Suprapubic skin (tissue), 4 donors: ENCODE measurements around the gene MAGEF1. TPM values are rescaled to one million over a fixed set of nuclear protein-coding genes. Genes with fewer than 3 reads are reported as not detected.

Source experiments
- DNase-seq, 2 donors: peaks; one replicate each; pipeline ENCODE4 v3.0.0-alpha.2; 2019; ENCODE audit warnings: low spot score in 2 of 2
- H3K27ac ChIP-seq: fragments of 200-600 bp; sonication (generic); one replicate; pipeline ENCODE4 v1.5.1; 2019
- H3K27me3 ChIP-seq: fragments of 200-600 bp; sonication (generic); one replicate; pipeline ENCODE4 v1.5.1; 2019
- H3K36me3 ChIP-seq: fragments of 200-600 bp; sonication (generic); one replicate; pipeline ENCODE4 v1.5.1; 2019
- H3K4me1 ChIP-seq: fragments of 200-600 bp; sonication (generic); one replicate; pipeline ENCODE4 v1.5.1; 2019
- H3K4me3 ChIP-seq: fragments of 200-600 bp; sonication (generic); one replicate; pipeline ENCODE4 v1.5.1; 2019; ENCODE audit warnings: mild to moderate bottlenecking
- H3K9me3 ChIP-seq: fragments of 200-600 bp; sonication (generic); one replicate; pipeline ENCODE4 v1.5.1; 2019
- CTCF ChIP-seq, 2 donors: fragments of 200-600 bp in 1 of 2; fragments of 450-650 bp in 1 of 2; sonication (generic) in 1 of 2; IDR thresholded peaks; one replicate each; pipeline ENCODE4 v1.5.1; 2016 to 2019; ENCODE audit warnings: antibody characterized with exemption in 2 of 2, mild to moderate bottlenecking in 1 of 2, moderate library complexity in 1 of 2
- EP300 ChIP-seq: sonication (generic); formaldehyde crosslinking; IDR thresholded peaks from one replicate; pipeline ENCODE4 v1.6.1; 2017; ENCODE audit warnings: antibody characterized with exemption
- POLR2A ChIP-seq, 2 donors: fragments of 450-650 bp; IDR thresholded peaks; one replicate each; pipeline ENCODE4 v1.6.1; 2017; ENCODE audit warnings: antibody characterized with exemption in 2 of 2, mild to moderate bottlenecking in 2 of 2, moderate library complexity in 2 of 2
- POLR2AphosphoS5 ChIP-seq, 3 donors: sonication (generic); formaldehyde crosslinking; IDR thresholded peaks; one replicate each; pipeline ENCODE4 v1.6.1; 2017; ENCODE audit warnings: antibody characterized with exemption in 3 of 3
- WGBS: methylation state at CpG from one replicate; pipeline ENCODE4 v1.1.5; 2018; 5-methylcytosine and 5-hydroxymethylcytosine counted together
- total RNA-seq, 4 donors: library from RNA; depleted of rRNA; stranded (reverse); fragments of >200 nt; gene quantifications; one replicate each; pipeline ENCODE4 v1.1.0, GENCODE V29; 2016

Gene MAGEF1
- total RNA-seq, 4 donors from 2014 or later: 12.8 to 26.5 (median 17.7) TPM

GRCh38 chr3:184662187-184662586, 49.7 kb downstream of the MAGEF1 start:
- Histone ChIP-seq H3K4me3 (no peak overlapping the region), H3K36me3 (no peaks in the 10 kb centered on the region), H3K4me1 (peaks cover 9% of the 10 kb centered on the region), H3K9me3 (no peaks in the 10 kb centered on the region), H3K27me3 (no peaks in the 10 kb centered on the region), H3K27ac (no peak overlapping the region)
- DNase-seq: no peak
- no peak for TF ChIP-seq CTCF (IDR thresholded peaks at IDR 0.05)
- TF ChIP-seq POLR2AphosphoS5 (IDR thresholded peaks at IDR 0.05): no peak
- no peak for TF ChIP-seq POLR2A (IDR thresholded peaks at IDR 0.05)
- no peak for TF ChIP-seq EP300
- 45% methylated on average over 2 of the region's 5 CpGs for WGBS

DNA sequence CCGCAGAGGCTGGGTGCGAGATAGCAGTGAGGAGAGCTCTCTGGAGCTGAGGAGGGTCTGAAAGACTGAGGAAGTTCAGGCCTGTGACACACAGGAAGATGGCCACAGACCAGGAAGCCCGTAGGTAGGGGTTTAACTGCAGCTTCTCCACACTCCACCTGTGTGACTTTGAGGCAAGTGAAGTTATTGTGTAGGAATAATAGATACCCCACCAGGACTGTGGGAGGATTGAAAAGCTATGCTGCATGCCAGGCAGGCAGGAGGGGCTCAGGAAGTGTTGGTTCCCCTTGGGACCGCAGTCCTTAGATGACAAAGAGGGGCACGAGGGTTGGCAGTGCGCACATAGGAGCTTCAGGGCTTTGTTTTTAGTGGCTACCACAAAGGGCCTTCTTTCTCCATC, 50.9 kb downstream of the MAGEF1 start:
- H3K36me3 ChIP-seq: no peaks in the 10 kb centered on the region
- no peaks in the 10 kb centered on the region for H3K9me3 ChIP-seq
- no peaks in the 10 kb centered on the region for H3K27me3 ChIP-seq
- no peak overlapping the region for H3K4me3 ChIP-seq
- WGBS: 86% methylated on average over 5 of the region's 6 CpGs
- H3K27ac ChIP-seq: no peak overlapping the region
- DNase-seq: no peak
- no peak for TF ChIP-seq CTCF (IDR thresholded peaks at IDR 0.05)
- no peak for TF ChIP-seq EP300
- TF ChIP-seq POLR2A (IDR thresholded peaks at IDR 0.05): no peak
- TF ChIP-seq POLR2AphosphoS5 (IDR thresholded peaks at IDR 0.05): no peak
- peaks cover 22% of the 10 kb centered on the region for H3K4me1 ChIP-seq

Other genes with a start within 250 kb of the MAGEF1 start
- 100 to 1,000 TPM in 2 of 4 donors, 10 to 100 TPM in 2; 84.5 to 152 (median 108) TPM for gene EPHB3, start 150.3 kb downstream of the MAGEF1 start, total RNA-seq
- 10 to 100 TPM; 36.1 to 93.8 (median 57.2) TPM for gene VPS8, start 100.1 kb upstream of the MAGEF1 start, total RNA-seq